ENCODE measurements around the gene KIAA0825.

- TF ChIP-seq CTCF (IDR thresholded peaks at IDR 0.05; ENCODE audit: low read depth, low read length, poor library complexity, severe bottlenecking): no peak
- TF ChIP-seq EZH2phosphoT487 (IDR thresholded peaks at IDR 0.05; ENCODE audit: borderline replicate concordance, low read length): no peak
These were observed 377.3 kb downstream of the KIAA0825 start for GRCh38 chr5:94240993-94241651.
